Gastrocnemius medialis (tissue), 4 donors: ENCODE data around the gene SSBP3. TPM values are rescaled to one million over a fixed set of nuclear protein-coding genes. Genes with fewer than 3 reads are reported as not detected.

Experiments used
- ATAC-seq, 2 donors: fragments of 150-250 bp; one replicate each; pipeline ENCODE4 v1.9.1; 2016
- DNase-seq, 2 donors: peaks; one replicate each; pipeline ENCODE4 v3.0.0-alpha.2; 2019
- H3K27ac ChIP-seq, 4 donors: fragments of 200-600 bp; sonication (generic); 1 replicate in 1 of 4; 2 replicates in 3 of 4; pipeline ENCODE4 v1.5.1; 2016 to 2018; ENCODE audit warnings: mild to moderate bottlenecking in 2 of 4, moderate library complexity in 1 of 4
- H3K27me3 ChIP-seq, 3 donors: fragments of 200-600 bp; sonication (generic) in 2 of 3; 1 replicate in 1 of 3; 2 replicates in 2 of 3; pipeline versions ENCODE4 v1.5.1 to v1.6.0; 2016 to 2019; ENCODE audit warnings: mild to moderate bottlenecking in 1 of 3, moderate library complexity in 1 of 3
- H3K36me3 ChIP-seq, 2 donors: fragments of 200-600 bp; sonication (generic) in 1 of 2; one replicate each; pipeline ENCODE4 v1.5.1; 2017 to 2018
- H3K4me1 ChIP-seq, 2 donors: fragments of 200-600 bp; sonication (generic) in 1 of 2; one replicate each; pipeline ENCODE4 v1.5.1; 2016 to 2017; ENCODE audit warnings: mild to moderate bottlenecking in 2 of 2
- H3K4me3 ChIP-seq, 4 donors: fragments of 200-600 bp; sonication (generic) in 3 of 4; 1 replicate in 1 of 4; 2 replicates in 3 of 4; pipeline ENCODE4 v1.5.1; 2016 to 2019; ENCODE audit warnings: mild to moderate bottlenecking in 2 of 4
- H3K9me3 ChIP-seq, 3 donors: fragments of 200-600 bp; sonication (generic) in 2 of 3; 1 replicate in 1 of 3; 2 replicates in 2 of 3; pipeline ENCODE4 v1.5.1; 2016 to 2019
- POLR2A ChIP-seq, 2 donors: fragments of 450-650 bp; IDR thresholded peaks; one replicate each; pipeline ENCODE4 v1.6.1; 2017; ENCODE audit warnings: antibody characterized with exemption in 2 of 2, mild to moderate bottlenecking in 2 of 2, moderate library complexity in 2 of 2
- in situ Hi-C, 4 donors: fragments of 200-750 bp; cut with MboI; loops; one replicate each; pipeline versions ENCODE4 v1.15.0 to v1.8.0; 2017; ENCODE audit warnings: low sequenced_read_pairs in 4 of 4
- intact Hi-C: fragments of 100-400 bp; cut with DNase I; formaldehyde crosslinking; loops from one replicate; pipeline ENCODE4 v1.15.1; 2023; ENCODE audit warnings: low total_unique reads
- total RNA-seq, 4 donors: library from RNA; depleted of rRNA; stranded (reverse); fragments of >200 nt; gene quantifications; one replicate each; pipeline versions ENCODE4 v1.1.0 to v1.2.3, GENCODE V29; 2016
- TF ChIP-seq, protein P1 (sequence below), 5 experiments: fragments of 450-650 bp in 3 of 5; fragments of 200-600 bp in 2 of 5; sonication (generic) in 2 of 5; IDR thresholded peaks in 4 of 5; conservative IDR thresholded peaks in 1 of 5; 1 replicate in 4 of 5; 2 replicates in 1 of 5; pipeline ENCODE4 v1.5.1; 2016 to 2019; ENCODE audit warnings: antibody characterized with exemption in 5 of 5, mild to moderate bottlenecking in 3 of 5, moderate library complexity in 3 of 5

Gene SSBP3
- total RNA-seq, 4 donors from 2014 or later: 3.6 to 21.0 (median 14.9) TPM

DNA sequence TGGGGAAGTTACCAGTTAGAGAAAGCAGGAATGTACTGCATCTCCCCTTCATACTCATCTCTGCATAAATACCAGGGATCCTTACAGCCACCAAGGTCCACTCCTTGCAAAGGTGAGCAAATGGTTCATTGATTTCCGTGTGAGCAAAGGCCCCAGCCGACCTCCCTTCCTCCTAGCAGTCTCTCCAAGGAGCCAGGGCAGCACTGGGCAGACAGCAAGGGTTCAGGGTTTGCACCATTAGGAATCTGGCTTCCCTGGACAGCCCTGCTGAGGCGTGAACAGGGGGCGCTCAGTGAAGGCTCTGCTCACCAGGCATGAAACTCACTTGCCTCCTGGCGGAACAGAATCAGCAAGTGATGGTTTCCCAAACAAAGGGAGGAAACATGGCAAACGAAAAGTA is 140.5 kb downstream of the SSBP3 start:
- H3K9me3 ChIP-seq: no peaks in the 10 kb centered on the region
- H3K4me3 ChIP-seq: no peak overlapping the region
- no peak for ATAC-seq
- in situ Hi-C loops: loop anchor here in 3 of 4 donors (25.0 kb wide), 1 partner anchor 222 kb away; no protein-coding TSS in a partner anchor
- H3K36me3 ChIP-seq: no peaks in the 10 kb centered on the region
- no peak overlapping the region for H3K27ac ChIP-seq
- H3K27me3 ChIP-seq: no peaks in the 10 kb centered on the region
- intact Hi-C loops: no loop called here
- TF ChIP-seq, protein P1, sequence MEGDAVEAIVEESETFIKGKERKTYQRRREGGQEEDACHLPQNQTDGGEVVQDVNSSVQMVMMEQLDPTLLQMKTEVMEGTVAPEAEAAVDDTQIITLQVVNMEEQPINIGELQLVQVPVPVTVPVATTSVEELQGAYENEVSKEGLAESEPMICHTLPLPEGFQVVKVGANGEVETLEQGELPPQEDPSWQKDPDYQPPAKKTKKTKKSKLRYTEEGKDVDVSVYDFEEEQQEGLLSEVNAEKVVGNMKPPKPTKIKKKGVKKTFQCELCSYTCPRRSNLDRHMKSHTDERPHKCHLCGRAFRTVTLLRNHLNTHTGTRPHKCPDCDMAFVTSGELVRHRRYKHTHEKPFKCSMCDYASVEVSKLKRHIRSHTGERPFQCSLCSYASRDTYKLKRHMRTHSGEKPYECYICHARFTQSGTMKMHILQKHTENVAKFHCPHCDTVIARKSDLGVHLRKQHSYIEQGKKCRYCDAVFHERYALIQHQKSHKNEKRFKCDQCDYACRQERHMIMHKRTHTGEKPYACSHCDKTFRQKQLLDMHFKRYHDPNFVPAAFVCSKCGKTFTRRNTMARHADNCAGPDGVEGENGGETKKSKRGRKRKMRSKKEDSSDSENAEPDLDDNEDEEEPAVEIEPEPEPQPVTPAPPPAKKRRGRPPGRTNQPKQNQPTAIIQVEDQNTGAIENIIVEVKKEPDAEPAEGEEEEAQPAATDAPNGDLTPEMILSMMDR (IDR thresholded peaks at IDR 0.05 in 4 of 5, conservative IDR thresholded peaks at IDR 0.05 in 1 of 5): no peak
- TF ChIP-seq POLR2A (IDR thresholded peaks at IDR 0.05): no peak
- H3K4me1 ChIP-seq: peaks cover 19 to 21% of the 10 kb centered on the region in 2 donors
- no peak for DNase-seq

GRCh38 chr1:54265126-54265525 is 141.1 kb downstream of the SSBP3 start:
- intact Hi-C loops (no loop called here), in situ Hi-C loops (loop anchor here in 3 of 4 donors (25.0 kb wide), 1 partner anchor 222 kb away; no protein-coding TSS in a partner anchor)

GRCh38 chr1:54263601-54264226 is 142.5 kb downstream of the SSBP3 start:
- in situ Hi-C loops (loop anchor here in 3 of 4 donors (25.0 kb wide), 1 partner anchor 224 kb away; no protein-coding TSS in a partner anchor), intact Hi-C loops (no loop called here)
- ATAC-seq (no peak), DNase-seq (no peak)
- Histone ChIP-seq H3K4me3 (no peak overlapping the region), H3K36me3 (no peaks in the 10 kb centered on the region), H3K27ac (no peak overlapping the region), H3K9me3 (no peaks in the 10 kb centered on the region), H3K27me3 (no peaks in the 10 kb centered on the region), H3K4me1 (peaks cover 9 to 15% of the 10 kb centered on the region in 2 donors)
- TF ChIP-seq, protein P1 (IDR thresholded peaks at IDR 0.05 in 4 of 5, conservative IDR thresholded peaks at IDR 0.05 in 1 of 5): no peak

More at GRCh38 chr1:54265126-54265525, 141.1 kb downstream of the SSBP3 start:
- Histone ChIP-seq H3K36me3 (no peaks in the 10 kb centered on the region), H3K9me3 (no peaks in the 10 kb centered on the region), H3K4me3 (no peak overlapping the region), H3K27ac (no peak overlapping the region), H3K27me3 (no peaks in the 10 kb centered on the region), H3K4me1 (peaks cover 19 to 21% of the 10 kb centered on the region in 2 donors)
- ATAC-seq (no peak), DNase-seq (no peak)
- no peak for TF ChIP-seq POLR2A (IDR thresholded peaks at IDR 0.05)
- TF ChIP-seq, protein P1 (IDR thresholded peaks at IDR 0.05 in 4 of 5, conservative IDR thresholded peaks at IDR 0.05 in 1 of 5): no peak

- no peak for DNase-seq
- Histone ChIP-seq H3K4me3 (no peak overlapping the region), H3K9me3 (no peaks in the 10 kb centered on the region), H3K4me1 (peaks cover 4 to 9% of the 10 kb centered on the region in 2 donors), H3K27ac (no peak overlapping the region), H3K36me3 (no peaks in the 10 kb centered on the region), H3K27me3 (no peaks in the 10 kb centered on the region)
- intact Hi-C loops: no loop called here
- TF ChIP-seq, protein P1 (IDR thresholded peaks at IDR 0.05 in 4 of 5, conservative IDR thresholded peaks at IDR 0.05 in 1 of 5): no peak
- TF ChIP-seq POLR2A (IDR thresholded peaks at IDR 0.05): no peak
- ATAC-seq: no peak
- in situ Hi-C loops: loop anchor here in 3 of 4 donors (25.0 kb wide), 1 partner anchor 225 kb away; no protein-coding TSS in a partner anchor
These were observed 143.9 kb downstream of the SSBP3 start for GRCh38 chr1:54262244-54262643.
